UCSD-AML1 (cell line): ENCODE measurements around the gene GPS2.
A peak's percentile ranks its signal among the peaks of the same experiment; 100 is the strongest.

Experiments
- DNase-seq: peaks from one replicate; lab custom pipeline; 2025; ENCODE audit not compliant: unreplicated experiment; lab: John Stamatoyannopoulos, UW

The GPS2 gene, protein sequence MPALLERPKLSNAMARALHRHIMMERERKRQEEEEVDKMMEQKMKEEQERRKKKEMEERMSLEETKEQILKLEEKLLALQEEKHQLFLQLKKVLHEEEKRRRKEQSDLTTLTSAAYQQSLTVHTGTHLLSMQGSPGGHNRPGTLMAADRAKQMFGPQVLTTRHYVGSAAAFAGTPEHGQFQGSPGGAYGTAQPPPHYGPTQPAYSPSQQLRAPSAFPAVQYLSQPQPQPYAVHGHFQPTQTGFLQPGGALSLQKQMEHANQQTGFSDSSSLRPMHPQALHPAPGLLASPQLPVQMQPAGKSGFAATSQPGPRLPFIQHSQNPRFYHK

GRCh38 chr17:7314719-7315569 is at the start of gene GPS2:
Gene GPS2, minus strand, starts transcription at chr17:7315360. Its CDS starts 308 bp downstream, at chr17:7315052.
- peak; percentile 85 for DNase-seq

- no peak for DNase-seq
These were observed 48.2 kb upstream of the GPS2 start for GRCh38 chr17:7363311-7363710.

DNA sequence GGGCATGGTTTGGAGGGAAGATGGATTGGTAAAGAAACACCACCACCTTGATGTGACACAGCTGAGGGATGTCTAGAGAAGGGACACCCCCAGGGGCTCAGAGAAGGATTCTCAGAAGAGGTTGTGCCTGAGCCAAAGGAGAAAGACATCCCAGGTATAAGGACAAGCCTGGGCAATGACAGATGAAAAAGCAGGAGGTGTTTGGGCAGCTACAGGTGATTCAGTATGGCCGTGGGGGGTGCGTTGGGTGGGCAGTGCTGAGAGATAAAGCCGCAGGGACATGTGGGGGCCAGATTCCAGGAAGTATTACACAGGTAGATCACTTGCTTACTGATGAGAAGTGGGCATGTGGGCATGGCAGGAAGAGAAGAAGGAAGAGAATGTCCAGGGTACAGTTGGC is 46.7 kb upstream of the GPS2 start:
- no peak for DNase-seq

DNA sequence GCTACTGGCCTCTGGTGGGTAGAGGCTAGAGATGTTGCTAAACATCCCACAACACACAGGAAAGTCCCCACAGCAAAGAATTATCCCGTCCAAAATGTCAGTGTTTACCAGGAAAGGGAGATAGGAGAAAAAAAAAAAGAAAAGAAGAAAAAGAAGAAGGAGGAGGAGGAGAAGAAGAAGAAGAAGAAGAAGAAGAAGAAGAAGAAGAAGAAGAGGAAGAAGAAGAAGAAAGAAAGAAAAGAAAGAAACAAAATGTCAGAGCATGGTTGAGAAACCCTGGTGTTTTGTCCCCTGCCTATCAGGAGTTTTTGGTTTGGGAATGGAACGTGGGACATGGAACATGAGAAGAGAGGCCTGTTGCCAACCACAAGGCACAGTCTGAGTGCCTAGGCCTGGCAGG is 42.2 kb upstream of the GPS2 start:
- no peak for DNase-seq

DNA sequence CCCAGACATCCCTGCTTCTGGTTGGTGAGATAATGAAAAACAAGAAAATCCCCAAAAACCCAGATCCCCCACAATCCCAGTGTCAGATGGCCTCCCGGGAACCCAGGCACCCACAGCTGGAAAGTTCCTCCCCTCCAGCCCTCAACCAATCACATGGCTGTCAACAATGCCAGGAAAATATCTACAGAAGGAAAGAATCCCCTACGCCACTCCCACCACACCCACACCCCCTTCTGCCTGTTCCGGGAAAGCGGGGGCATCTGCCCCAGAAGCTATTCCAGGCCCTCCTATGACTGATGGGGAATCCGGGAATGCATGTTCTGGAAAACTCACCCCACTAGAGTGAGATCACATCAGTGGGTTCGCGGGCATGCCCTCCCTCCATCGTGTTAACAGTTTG is 41.6 kb upstream of the GPS2 start:
- DNase-seq: no peak

DNA sequence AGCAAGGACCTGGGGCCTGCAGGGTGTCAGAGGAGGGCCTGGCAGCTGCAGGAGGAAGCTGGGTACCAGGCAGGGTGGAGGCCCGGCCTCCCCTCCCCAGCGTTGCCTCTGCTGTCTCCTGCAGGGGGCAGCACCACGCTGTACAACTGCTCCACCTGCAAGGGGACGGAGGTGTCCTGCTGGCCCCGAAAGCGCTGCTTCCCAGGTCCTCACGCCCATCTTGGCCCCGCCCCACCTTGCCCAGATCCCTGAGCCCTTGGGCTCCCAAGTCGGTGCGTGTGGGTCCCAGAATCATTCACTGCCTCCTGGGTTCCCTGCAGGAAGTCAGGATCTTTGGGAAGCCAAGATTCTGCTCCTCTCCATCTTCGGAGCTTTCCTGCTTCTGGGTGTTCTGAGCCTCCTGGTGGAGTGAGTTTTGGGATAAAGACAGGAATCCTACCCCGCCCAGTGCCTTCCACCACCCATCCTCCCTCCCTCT is 41.0 kb upstream of the GPS2 start:
- DNase-seq: peak; percentile 85

DNA sequence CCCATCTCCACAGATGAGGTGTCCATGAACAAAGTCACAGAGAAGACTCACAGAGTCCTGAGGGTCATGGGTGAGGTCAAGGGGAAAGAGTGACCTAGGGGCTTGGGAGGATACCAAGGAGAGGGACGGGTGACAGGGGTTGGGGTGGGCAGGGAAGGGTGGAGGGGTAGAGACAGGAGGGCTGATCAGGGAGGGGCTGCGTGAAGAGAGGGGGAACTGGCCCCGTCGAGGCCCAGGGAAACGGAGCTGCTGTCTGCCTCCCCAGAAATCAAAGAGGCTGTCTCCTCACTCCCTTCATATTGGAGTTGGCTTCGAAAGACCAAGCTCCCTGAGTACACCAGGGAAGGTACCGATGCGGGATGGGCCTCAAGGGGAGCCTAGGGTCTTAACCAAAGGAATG is 40.4 kb upstream of the GPS2 start:
- DNase-seq: no peak

GRCh38 chr17:7355053-7355452 is 39.9 kb upstream of the GPS2 start, which contains the start of gene TMEM95:
Gene TMEM95, plus strand, starts transcription at chr17:7355156. Its CDS starts 49 bp downstream, at chr17:7355205.
- no peak for DNase-seq

DNA sequence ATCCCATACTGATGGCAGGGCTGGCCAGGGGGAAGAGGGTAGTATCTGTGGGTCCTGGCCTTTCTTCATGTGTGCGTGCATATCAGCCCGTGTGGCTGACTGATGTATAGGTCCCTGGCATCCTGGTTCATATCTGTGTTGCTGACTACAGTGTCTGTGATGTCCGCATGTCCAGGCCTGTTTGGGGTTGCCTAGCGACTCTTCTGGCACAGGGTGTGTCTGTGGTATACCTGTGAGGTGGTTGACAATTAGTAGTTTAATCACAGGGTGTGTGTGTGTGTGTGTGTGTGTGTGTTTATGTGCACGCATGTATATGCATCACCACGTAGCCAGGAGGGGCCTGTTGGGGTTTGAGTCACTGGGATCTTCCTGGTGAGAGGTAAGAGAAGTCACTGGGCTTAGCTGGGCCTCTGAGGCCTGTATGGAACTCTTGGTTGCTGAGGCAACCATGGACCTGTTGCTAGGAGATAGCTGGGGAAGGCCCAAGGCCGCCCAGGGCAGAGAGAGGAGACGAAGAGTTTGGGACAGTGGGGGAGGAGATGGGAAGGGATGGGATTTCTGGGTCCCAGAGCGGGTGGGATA is 39.2 kb upstream of the GPS2 start:
- no peak for DNase-seq

GRCh38 chr17:7352910-7353635 is 37.9 kb upstream of the GPS2 start:
- no peak for DNase-seq

GRCh38 chr17:7352503-7352889 is 37.3 kb upstream of the GPS2 start:
- no peak for DNase-seq

- no peak for DNase-seq
These were observed 36.7 kb upstream of the GPS2 start, which contains the start of gene KCTD11 for GRCh38 chr17:7351665-7352502. Gene KCTD11, plus strand, starts transcription at chr17:7352162.

- DNase-seq: no peak
These were observed 33.5 kb upstream of the GPS2 start for GRCh38 chr17:7348478-7349242.

DNA sequence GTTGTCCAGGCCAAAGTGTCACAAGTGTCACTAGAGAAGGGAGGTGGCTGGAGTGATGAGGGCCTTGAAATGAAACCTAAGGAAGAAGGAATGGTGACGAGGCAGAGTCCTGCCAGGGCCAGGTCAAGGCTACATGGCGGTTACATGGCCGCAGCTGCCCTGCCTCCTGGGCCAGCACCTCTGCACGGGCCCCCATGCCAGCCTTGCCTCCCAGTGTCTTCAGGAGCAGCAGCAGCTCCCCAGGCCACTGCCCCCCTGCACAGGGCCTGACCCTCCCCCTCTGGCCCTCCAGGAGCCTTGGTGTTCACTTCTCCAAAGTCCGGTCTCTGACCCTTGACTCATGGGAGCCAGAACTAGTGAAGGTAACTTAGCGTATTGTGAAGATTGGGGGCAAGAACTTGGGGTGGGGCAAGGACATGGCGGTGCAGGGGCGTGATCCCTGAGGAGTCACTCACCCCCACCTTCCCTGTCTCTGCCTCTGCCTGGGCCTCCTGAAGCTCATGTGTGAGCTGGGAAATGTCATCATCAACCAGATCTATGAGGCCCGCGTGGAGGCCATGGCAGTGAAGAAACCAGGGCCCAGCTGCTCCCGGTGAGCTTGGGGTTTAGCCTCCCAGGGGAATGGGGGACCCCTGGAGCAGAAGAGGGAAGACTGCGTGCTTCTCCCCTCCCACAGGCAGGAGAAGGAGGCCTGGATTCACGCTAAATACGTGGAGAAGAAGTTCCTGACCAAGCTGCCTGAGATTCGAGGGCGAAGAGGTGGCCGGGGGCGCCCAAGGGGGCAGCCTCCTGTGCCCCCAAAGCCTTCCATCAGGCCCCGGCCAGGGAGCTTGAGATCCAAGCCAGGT is 32.7 kb upstream of the GPS2 start:
- no peak for DNase-seq

DNA sequence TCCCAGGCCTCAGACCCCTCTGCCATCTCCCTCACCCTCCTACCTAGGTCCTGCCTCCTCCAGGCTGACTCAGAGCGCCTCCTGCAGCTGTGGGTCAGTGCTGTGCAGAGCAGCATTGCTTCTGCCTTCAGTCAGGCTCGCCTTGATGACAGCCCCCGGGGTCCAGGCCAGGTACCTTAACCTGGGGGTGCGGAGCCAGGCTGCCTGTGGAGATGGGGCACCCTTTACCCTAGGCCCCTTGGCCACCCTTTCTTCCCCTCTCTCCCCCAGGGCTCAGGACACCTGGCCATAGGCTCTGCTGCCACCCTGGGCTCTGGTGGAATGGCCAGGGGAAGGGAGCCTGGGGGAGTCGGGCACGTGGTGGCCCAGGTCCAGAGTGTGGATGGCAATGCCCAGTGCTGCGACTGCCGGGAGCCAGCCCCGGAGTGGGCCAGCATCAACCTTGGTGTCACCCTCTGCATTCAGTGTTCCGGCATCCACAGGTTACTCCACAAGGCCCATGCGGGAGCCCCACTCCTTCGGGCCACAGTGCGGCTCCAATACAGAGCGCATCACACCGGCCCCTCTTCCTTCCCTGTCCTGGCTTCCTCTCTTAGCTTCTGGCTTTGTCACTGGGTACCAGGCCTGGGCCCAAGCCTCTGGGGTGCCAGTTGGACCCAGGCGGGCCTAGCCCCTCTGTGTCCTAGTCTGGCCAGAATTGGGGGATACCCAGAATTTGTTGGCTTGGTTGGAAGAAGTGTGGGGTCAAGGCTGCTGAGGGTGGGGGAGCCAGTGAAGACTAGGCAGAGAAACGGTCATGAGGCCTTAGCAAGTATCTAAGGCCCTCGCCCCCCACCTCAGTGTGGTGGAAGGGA is 31.8 kb upstream of the GPS2 start:
- DNase-seq: no peak

DNA sequence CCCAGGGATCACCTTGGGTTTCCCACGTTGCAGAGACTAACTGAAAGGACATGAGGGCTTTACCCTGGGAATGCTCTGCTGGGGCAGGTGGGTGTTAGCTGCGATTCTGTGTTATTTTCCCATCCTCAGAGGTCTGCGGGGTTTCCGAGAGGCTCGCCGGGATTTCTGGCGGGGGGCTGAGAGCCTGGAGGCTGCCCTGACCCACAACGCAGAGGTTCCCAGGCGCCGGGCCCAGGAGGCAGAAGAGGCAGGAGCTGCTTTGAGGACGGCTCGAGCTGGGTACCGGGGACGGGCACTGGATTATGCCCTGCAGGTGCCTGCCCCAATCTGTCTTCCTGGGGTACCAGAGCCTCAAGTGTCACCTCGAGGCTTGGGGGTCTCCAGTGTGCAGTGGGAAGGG is 28.1 kb upstream of the GPS2 start:
- no peak for DNase-seq

DNA sequence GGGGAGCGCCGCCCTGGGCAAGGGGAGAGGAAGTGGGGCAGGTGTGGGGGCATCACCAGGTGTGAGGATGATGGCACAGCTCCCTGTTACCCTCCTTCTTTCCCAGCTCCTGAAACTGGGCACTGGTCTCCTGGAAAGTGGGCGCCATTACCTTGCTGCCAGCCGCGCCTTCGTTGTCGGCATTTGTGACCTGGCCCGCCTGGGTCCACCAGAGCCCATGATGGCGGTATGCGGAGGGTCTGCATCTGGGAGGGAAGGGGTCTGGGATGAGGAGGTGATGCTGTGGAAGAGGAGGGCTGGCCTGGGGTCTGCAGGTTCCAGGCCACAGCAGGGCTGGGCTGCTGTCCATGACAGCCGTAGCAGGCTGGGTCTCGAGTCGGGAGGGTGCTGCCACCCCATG is 26.7 kb upstream of the GPS2 start:
- DNase-seq: no peak

GRCh38 chr17:7340179-7340578 is 25.0 kb upstream of the GPS2 start:
- no peak for DNase-seq
